Subcutaneous abdominal adipose tissue (tissue), 5 donors: Measurements from ENCODE around the gene PLOD1.

Experiments used
- H3K27ac ChIP-seq: one replicate; pipeline ENCODE4 v1.7.0; 2013; ENCODE audit warnings: low read depth, mild to moderate bottlenecking, inconsistent platforms, low read length, moderate library complexity
- H3K27me3 ChIP-seq, 5 donors: one replicate each; pipeline ENCODE4 v1.7.0; 2013; ENCODE audit warnings: low read length in 5 of 5, inconsistent platforms in 1 of 5; ENCODE audit not compliant: control insufficient read depth in 5 of 5, insufficient read depth in 4 of 5
- H3K36me3 ChIP-seq, 5 donors: one replicate each; pipeline ENCODE4 v1.7.0; 2013; ENCODE audit warnings: low read length in 5 of 5; ENCODE audit not compliant: control insufficient read depth in 5 of 5, insufficient read depth in 5 of 5
- H3K4me1 ChIP-seq, 5 donors: one replicate each; pipeline ENCODE4 v1.7.0; 2013; ENCODE audit warnings: low read length in 5 of 5, mild to moderate bottlenecking in 3 of 5, moderate library complexity in 1 of 5; ENCODE audit not compliant: control insufficient read depth in 5 of 5, insufficient read depth in 5 of 5
- H3K4me3 ChIP-seq, 5 donors: one replicate each; pipeline ENCODE4 v1.7.0; 2013; ENCODE audit warnings: low read length in 5 of 5, low read depth in 1 of 5
- H3K9ac ChIP-seq, 5 donors: one replicate each; pipeline ENCODE4 v1.7.0; 2013; ENCODE audit warnings: low read length in 5 of 5, mild to moderate bottlenecking in 4 of 5, moderate library complexity in 3 of 5
- H3K9me3 ChIP-seq, 5 donors: one replicate each; pipeline ENCODE4 v1.7.0; 2013; ENCODE audit warnings: low read length in 5 of 5; ENCODE audit not compliant: control insufficient read depth in 5 of 5
- donor health status: healthy.
- donor health status: healthy.
- donor health status: healthy.
- donor health status: healthy.
- donor health status: healthy.

The PLOD1 gene

DNA sequence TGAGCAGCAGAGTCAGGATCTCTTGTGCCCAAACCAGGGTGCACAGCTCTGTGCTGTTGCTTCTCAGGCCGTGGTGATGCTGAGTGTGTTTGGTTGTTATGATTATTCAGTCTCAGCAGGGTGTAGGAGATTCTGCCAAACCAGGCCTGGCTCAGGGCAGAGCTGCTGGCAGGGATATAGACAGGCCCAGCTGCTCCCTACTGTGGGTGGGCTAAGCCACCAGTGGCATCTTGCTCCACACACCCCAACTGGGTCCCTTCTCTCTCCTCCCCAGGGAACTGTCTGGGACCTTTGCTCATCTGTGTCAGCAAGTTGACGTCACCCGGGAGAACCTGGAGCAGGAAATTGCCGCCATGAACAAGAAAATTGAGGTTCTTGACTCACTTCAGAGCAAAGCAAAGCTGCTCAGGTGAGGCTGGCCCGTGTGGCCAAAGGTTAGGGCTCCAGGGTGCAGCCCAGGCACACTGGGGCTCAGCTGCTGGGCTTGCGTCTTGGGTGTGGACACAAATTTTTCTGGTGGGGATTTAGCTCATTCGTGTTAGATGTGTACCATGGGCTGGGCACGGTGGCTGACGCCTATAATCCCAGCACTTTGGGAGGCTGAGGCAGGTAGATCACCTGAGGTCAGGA is 74.9 kb downstream of the PLOD1 start:
- no peaks in the 10 kb centered on the region for H3K4me1 ChIP-seq
- H3K27me3 ChIP-seq: no peaks in the 10 kb centered on the region
- peaks cover 0 to 78% (median 74%) of the 10 kb centered on the region in 5 donors for H3K36me3 ChIP-seq
- no peak overlapping the region for H3K4me3 ChIP-seq
- no peak overlapping the region for H3K9ac ChIP-seq
- no peak overlapping the region for H3K27ac ChIP-seq
- H3K9me3 ChIP-seq: no peaks in the 10 kb centered on the region

DNA sequence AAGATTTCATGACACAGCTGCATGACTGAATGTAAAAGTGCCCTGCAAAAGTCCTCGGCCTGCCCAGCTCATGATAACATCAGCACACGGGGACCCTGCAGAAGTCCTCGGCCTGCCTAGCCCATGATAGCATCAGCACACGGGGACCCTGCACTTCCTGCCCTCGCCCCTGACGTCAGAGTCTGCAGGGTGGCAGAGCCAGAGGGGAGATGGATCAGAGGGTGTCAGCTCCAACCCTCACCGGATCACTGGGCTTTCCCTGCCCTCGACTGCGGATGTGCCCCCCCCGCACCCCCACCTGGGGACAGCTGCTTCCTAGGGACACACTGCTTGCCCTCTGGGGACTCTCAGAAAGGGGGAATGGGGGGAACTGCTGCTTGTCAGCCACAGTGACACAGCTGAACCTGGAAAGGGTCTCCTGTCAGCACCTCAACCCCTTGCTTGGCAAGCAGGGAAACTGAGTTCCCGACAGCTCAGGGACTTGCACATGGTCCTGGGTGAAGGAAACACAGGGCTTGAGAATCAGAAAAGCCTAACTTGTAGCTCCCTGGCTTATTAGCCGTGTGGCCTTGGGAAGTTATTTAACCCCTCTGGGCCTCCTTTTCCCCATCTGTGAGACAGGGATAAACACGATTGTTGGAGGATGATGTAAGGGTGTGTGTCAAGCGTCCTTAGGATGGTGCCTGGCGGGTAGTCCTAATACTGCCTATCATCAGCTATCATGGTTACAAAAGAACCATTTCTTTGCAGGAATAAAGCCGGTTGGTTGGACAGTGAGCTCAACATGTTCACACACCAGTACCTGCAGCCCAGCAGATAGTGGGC is 76.4 kb downstream of the PLOD1 start:
- Histone ChIP-seq H3K9ac (no peak overlapping the region), H3K4me3 (no peak overlapping the region), H3K9me3 (no peaks in the 10 kb centered on the region), H3K36me3 (peaks cover 0 to 66% (median 59%) of the 10 kb centered on the region in 5 donors), H3K27ac (no peak overlapping the region), H3K27me3 (no peaks in the 10 kb centered on the region), H3K4me1 (no peaks in the 10 kb centered on the region)

DNA sequence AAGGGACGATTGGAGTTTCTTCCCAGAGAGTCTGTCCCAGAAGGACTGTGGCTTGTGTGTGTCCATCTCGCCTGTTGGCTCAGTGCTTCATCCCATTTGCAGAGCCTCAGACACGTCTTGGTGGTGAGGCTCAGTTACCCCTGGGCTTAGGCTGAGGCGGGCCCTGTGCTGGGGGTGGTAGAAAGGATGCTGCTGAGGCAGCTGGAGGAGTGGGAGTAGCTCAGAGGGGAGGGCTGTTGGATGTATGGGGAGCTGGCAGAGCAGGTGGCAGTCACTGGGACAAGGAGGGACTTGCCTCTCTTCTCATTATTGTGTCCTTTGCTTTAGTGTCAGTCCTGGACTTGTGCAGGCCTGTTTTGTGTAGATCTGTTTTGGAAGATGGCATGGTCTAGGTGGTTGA is 77.5 kb downstream of the PLOD1 start:
- peaks cover 0 to 56% (median 49%) of the 10 kb centered on the region in 5 donors for H3K36me3 ChIP-seq
- no peak overlapping the region for H3K9ac ChIP-seq
- no peaks in the 10 kb centered on the region for H3K4me1 ChIP-seq
- H3K27ac ChIP-seq: no peak overlapping the region
- H3K9me3 ChIP-seq: no peaks in the 10 kb centered on the region
- no peaks in the 10 kb centered on the region for H3K27me3 ChIP-seq
- H3K4me3 ChIP-seq: no peak overlapping the region

DNA sequence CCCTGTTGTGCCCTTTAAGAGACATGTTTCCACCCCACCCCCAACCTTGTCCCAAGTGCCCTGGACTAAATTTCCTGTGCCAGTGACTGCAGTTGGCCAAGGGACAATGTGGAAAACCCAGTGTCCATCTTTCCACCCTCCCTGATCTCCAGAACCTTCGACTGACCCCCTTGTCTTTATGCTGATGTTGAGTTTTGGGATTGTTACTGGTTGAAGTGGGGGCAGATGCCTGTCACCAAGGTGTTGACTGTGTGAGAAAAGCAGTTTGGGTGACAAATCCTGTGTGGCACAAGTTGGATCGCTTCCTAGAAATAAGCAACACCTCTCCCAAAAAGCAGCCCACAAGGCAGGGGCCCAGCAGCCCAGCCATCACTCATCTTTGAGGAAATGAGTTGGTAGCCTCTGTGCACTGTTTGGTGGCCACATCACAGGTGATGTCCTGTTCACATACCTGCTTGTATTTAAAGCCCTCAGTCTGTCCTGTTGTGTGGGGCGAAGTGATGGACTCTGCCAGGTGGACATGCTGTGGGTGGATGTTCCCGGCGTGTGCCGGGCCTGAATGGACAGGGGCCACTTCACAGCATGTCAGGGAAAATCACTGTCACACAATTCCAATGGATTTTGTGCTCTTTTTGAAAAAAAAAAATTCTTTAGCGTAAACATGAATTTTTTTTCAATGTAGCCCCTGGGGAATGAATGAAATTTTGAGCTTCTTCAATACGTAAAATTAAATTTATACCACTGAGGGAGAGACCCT is 78.2 kb downstream of the PLOD1 start:
- no peaks in the 10 kb centered on the region for H3K9me3 ChIP-seq
- H3K27me3 ChIP-seq: no peaks in the 10 kb centered on the region
- no peaks in the 10 kb centered on the region for H3K4me1 ChIP-seq
- no peak overlapping the region for H3K4me3 ChIP-seq
- H3K27ac ChIP-seq: no peak overlapping the region
- peaks cover 0 to 48% (median 42%) of the 10 kb centered on the region in 5 donors for H3K36me3 ChIP-seq
- no peak overlapping the region for H3K9ac ChIP-seq

DNA sequence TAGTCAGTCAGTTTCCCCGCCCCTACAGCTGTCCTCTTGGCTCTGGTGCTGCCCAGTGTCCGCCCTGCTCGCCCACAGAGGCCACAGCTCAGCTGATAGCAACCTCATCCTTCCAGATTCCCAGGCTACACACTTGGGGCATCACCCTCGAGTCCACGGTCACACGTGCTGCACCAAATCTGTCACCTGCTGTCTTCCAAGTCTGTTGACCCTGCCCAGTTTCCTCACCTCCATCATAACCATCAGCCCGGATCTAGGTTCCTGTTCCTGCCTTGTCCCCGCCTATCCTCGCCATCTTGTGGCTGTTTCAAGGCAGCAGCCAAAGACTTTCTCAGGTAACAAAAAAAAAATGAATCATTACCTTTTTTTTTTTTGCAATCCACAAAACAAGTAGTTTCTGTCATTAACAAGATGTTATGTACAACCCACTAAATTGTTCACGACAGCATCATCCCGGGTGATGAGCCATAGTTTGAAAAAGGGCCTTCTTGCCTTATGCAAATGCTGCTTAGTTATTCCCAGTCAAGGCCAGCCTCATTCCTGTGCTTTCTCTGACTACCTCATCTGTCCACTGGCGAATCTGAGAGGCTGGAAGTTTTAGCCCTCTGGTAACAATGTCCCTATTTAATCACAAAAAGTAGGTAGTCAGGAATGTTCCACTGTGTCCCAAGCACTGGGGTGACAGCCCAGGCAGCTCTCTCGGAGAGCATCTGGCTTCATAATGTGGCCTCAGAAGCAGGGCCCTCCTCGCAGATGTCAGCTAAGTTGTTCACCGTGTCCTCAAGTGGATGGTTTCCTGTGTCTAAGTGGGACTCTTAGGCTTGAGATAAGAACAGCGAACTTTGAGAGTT is 79.8 kb downstream of the PLOD1 start:
- H3K36me3 ChIP-seq: peaks cover 0 to 44% (median 36%) of the 10 kb centered on the region in 5 donors

DNA sequence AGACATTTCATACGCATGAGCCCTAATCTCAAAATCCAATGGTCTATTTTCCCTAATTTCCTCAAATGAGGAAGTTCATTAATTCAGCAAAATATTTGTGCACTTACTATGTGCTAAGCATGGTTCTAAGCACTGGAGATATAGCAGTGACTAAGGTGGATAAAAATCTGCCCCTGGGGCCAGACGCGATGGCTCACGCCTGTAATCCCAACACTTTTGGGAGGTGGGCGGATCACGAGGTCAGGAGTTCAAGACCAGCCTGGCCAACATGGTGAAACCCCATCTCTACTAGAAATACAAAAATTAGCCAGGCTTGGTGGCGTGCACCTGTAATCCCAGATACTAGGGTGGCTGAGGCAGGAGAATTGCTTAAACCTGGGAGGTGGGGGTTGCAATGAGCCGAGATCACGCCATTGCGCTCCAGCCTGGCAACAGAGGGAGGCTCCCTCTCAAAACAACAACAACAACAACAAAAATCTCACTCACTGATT is 80.5 kb downstream of the PLOD1 start:
- peaks cover 0 to 37% (median 30%) of the 10 kb centered on the region in 5 donors for H3K36me3 ChIP-seq
- peaks cover 0 to 6% (median 4%) of the 10 kb centered on the region in 5 donors for H3K4me1 ChIP-seq
- H3K27ac ChIP-seq: no peak overlapping the region
- H3K4me3 ChIP-seq: no peak overlapping the region
- H3K27me3 ChIP-seq: no peaks in the 10 kb centered on the region
- no peak overlapping the region for H3K9ac ChIP-seq
- H3K9me3 ChIP-seq: no peaks in the 10 kb centered on the region

More for the DNA sequence above, 79.8 kb downstream of the PLOD1 start:
- no peak overlapping the region for H3K4me3 ChIP-seq
- no peak overlapping the region for H3K27ac ChIP-seq
- no peaks in the 10 kb centered on the region for H3K27me3 ChIP-seq
- H3K9me3 ChIP-seq: no peaks in the 10 kb centered on the region
- no peak overlapping the region for H3K9ac ChIP-seq
- no peaks in the 10 kb centered on the region for H3K4me1 ChIP-seq

DNA sequence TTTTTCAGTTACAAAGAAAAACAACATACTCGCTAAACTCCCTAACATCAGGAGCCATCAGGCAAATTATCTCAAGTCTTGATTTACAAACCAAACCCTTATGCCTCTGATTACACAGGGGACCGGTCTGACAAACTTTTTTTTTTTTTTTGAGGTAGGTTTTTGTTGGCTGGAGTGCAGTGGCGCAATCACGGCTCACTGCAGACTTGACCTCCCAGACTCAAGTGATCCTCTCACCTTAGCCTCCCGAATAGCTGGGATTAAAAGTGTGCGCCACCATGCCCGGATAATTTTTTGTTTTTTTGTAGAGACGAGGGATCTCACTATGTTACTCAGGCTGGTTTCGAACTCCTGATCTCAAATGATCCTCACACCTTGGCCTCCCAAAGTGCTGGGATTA is 81.0 kb downstream of the PLOD1 start:
- Histone ChIP-seq H3K4me1 (peaks cover 0 to 11% (median 9%) of the 10 kb centered on the region in 5 donors), H3K9ac (no peak overlapping the region), H3K27me3 (no peaks in the 10 kb centered on the region), H3K36me3 (peaks cover 0 to 32% (median 26%) of the 10 kb centered on the region in 5 donors), H3K9me3 (no peaks in the 10 kb centered on the region), H3K27ac (no peak overlapping the region), H3K4me3 (no peak overlapping the region)

DNA sequence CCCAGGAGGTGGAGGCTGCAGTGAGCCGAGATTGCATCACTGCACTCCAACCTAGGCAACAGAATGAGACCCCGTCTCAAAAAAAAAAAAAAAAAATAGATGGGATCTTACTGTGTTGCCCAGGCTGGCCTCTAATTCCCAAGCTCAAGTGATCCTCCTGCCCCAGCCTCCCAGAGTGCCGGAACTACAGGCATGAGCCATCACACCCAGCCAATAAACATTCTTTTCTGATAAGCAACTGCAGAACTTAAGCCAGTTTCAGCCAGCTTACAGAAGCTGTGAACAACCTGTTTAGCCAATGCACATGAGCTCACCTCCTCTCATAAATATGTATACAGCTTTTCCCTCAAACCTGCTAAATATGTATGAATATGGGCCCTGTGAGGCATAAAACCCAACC is 81.7 kb downstream of the PLOD1 start:
- Histone ChIP-seq H3K9ac (no peak overlapping the region), H3K27me3 (no peaks in the 10 kb centered on the region), H3K27ac (no peak overlapping the region), H3K4me3 (no peak overlapping the region), H3K9me3 (no peaks in the 10 kb centered on the region), H3K36me3 (peaks cover 0 to 25% (median 19%) of the 10 kb centered on the region in 5 donors), H3K4me1 (peaks cover 0 to 14% (median 9%) of the 10 kb centered on the region in 5 donors)

DNA sequence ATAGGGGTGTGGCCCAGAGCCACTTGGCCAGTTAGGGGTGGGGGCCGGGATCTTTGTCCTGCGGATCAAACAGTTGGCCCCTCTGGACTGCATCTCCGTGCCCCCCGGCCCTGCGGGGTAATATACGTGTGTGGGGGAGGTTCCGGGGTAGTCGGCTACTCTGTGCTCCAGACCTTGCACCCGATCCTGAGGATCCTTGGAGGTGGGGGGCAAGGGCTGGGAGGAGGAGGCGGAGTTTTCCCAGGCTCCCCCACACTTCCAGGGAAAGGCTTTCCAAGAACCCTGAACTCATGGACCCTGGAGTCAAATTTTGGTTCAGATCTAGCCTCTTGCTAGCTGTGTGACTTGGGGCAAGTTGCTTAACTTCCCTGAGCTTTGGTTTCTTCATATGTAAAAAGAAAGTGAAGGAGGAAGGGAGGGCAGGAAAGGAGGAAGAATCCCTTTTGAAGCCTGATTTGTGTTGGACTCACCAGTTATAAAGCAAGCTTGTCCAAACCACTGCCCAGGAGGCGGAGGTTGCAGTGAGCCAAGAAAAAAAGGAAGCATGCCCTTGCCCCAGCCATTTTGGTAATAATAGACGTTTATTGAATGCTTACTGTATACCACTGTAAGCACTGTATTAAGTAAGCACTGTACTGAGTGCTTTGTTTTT is 85.5 kb downstream of the PLOD1 start:
- Histone ChIP-seq H3K27me3 (no peaks in the 10 kb centered on the region), H3K9me3 (no peaks in the 10 kb centered on the region), H3K4me1 (peaks cover 0 to 14% (median 9%) of the 10 kb centered on the region in 5 donors), H3K36me3 (peaks cover 0 to 25% (median 15%) of the 10 kb centered on the region in 5 donors), H3K4me3 (peak overlapping the region; percentile 76 to 89 (median 81)), H3K27ac (peak overlapping the region; percentile 75), H3K9ac (peak overlapping the region; percentile 75 to 96 (median 89))
